Lung (tissue), 12 donors: ENCODE data around the gene TNN. TPM values are rescaled to one million over a fixed set of nuclear protein-coding genes. Genes with fewer than 3 reads are reported as not detected.

Source experiments
- ATAC-seq: fragments of 200-7000 bp; cut with Tn5 transposase; one replicate; pipeline ENCODE4 v1.9.1; 2020; ENCODE audit warnings: moderate number of reproducible peaks; ENCODE audit not compliant: insufficient read depth, low FRiP score
- DNase-seq, 3 donors: peaks; one replicate each; pipeline ENCODE4 v3.0.0-alpha.2; 2013 to 2017
- H3K27ac ChIP-seq, 2 donors: one replicate each; pipeline ENCODE4 v1.5.1; 2013; ENCODE audit warnings: mild to moderate bottlenecking in 2 of 2, moderate library complexity in 2 of 2, control low read depth in 1 of 2, inconsistent platforms in 1 of 2, low read depth in 1 of 2, low read length in 1 of 2
- H3K27me3 ChIP-seq, 3 donors: one replicate each; pipeline ENCODE4 v1.5.1; 2013; ENCODE audit warnings: low read length in 2 of 3; ENCODE audit not compliant: control insufficient read depth in 3 of 3, insufficient read depth in 3 of 3
- H3K36me3 ChIP-seq, 4 donors: one replicate each; pipeline ENCODE4 v1.5.1; 2013; ENCODE audit warnings: low read length in 4 of 4, mild to moderate bottlenecking in 1 of 4, moderate library complexity in 1 of 4; ENCODE audit not compliant: control insufficient read depth in 4 of 4, insufficient read depth in 4 of 4
- H3K4me1 ChIP-seq, 5 donors: one replicate each; pipeline ENCODE4 v1.5.1; 2013; ENCODE audit warnings: low read length in 5 of 5, mild to moderate bottlenecking in 2 of 5, moderate library complexity in 1 of 5; ENCODE audit not compliant: control insufficient read depth in 5 of 5, insufficient read depth in 5 of 5
- H3K4me3 ChIP-seq: one replicate; pipeline ENCODE4 v1.5.1; 2013; ENCODE audit warnings: mild to moderate bottlenecking, control low read depth, moderate library complexity
- H3K9ac ChIP-seq, 2 donors: one replicate each; pipeline ENCODE4 v1.5.1; 2013; ENCODE audit warnings: low read length in 2 of 2, control low read depth in 1 of 2; ENCODE audit not compliant: insufficient read depth in 1 of 2
- H3K9me3 ChIP-seq, 4 donors: one replicate each; pipeline ENCODE4 v1.5.1; 2013; ENCODE audit warnings: low read length in 3 of 4, mild to moderate bottlenecking in 1 of 4, moderate library complexity in 1 of 4; ENCODE audit not compliant: control insufficient read depth in 4 of 4, insufficient read depth in 3 of 4
- CTCF ChIP-seq: IDR thresholded peaks from 2 replicates; pipeline ENCODE4 v1.5.1; 2012; ENCODE audit warnings: mild to moderate bottlenecking; ENCODE audit errors: control extremely low read depth, extremely low read depth
- WGBS, 2 donors: extraction: QIAGEN DNeasy Blood & Tissue Kit; methylation state at CpG; one replicate each; pipeline ENCODE4 v1.1.7; 2013; 5-methylcytosine and 5-hydroxymethylcytosine counted together
- polyA plus RNA-seq, 2 donors: library from polyadenylated mRNA; stranded (reverse); fragments of 200-250 nt; gene quantifications; one replicate each; pipeline ENCODE4 v1.2.1, GENCODE V29; 2013
- total RNA-seq, 2 donors: library from RNA; depleted of rRNA in 1 of 2; stranded (reverse); fragments of >200 nt in 1 of 2; gene quantifications; one replicate each; pipeline ENCODE4 v1.2.1, GENCODE V29; 2014 to 2021
- donor health status: control.
- donor health status: control.
- donor health status: Bipolar disorder and iron deficiency.
- donor health status: healthy.
- donor health status: DM: yes; HTN: yes; CAD: no.

TNN gene
- total and polyA plus RNA-seq, 4 donors = 0.02 to 1.3 (median 0.04) TPM; not detected in 1

- Histone ChIP-seq H3K4me3 (no peak overlapping the region), H3K4me1 (peaks cover 0 to 60% (median 15%) of the 10 kb centered on the region in 5 donors), H3K9me3 (no peaks in the 10 kb centered on the region), H3K27ac (no peak overlapping the region), H3K36me3 (no peaks in the 10 kb centered on the region), H3K27me3 (no peaks in the 10 kb centered on the region), H3K9ac (no peak overlapping the region)
- TF ChIP-seq CTCF = no peak
- 42 to 60% methylated on average over 1 of the region's 1 CpG for WGBS, 2 donors
- DNase-seq (peak in 2 of 3 donors; percentile 63 to 77), ATAC-seq (no peak)
Measured at GRCh38 chr1:175132436-175132835, 64.8 kb downstream of the TNN start.

- H3K9ac ChIP-seq = no peak overlapping the region
- no peaks in the 10 kb centered on the region for H3K27me3 ChIP-seq
- H3K4me1 ChIP-seq = peaks cover 0 to 48% (median 6%) of the 10 kb centered on the region in 5 donors
- DNase-seq (peak in 1 of 3 donors; percentile 28), ATAC-seq (no peak)
- no peak overlapping the region for H3K27ac ChIP-seq
- no peak for TF ChIP-seq CTCF
- no peak overlapping the region for H3K4me3 ChIP-seq
- 84 to 88% methylated on average over 6 of the region's 6 CpGs for WGBS, 2 donors
- no peaks in the 10 kb centered on the region for H3K36me3 ChIP-seq
- H3K9me3 ChIP-seq = no peaks in the 10 kb centered on the region
Measured at GRCh38 chr1:175133673-175134435, 66.2 kb downstream of the TNN start.

- DNase-seq = no peak
Measured at GRCh38 chr1:175134500-175134899, 66.9 kb downstream of the TNN start.

More at GRCh38 chr1:175134500-175134899, 66.9 kb downstream of the TNN start:
- Histone ChIP-seq H3K36me3 (no peaks in the 10 kb centered on the region), H3K4me1 (peaks cover 0 to 44% (median 6%) of the 10 kb centered on the region in 5 donors), H3K9me3 (no peaks in the 10 kb centered on the region), H3K9ac (no peak overlapping the region), H3K4me3 (no peak overlapping the region), H3K27me3 (no peaks in the 10 kb centered on the region), H3K27ac (no peak overlapping the region)
- WGBS, 2 donors = 67 to 84% methylated on average over 1 of the region's 1 CpG
- TF ChIP-seq CTCF = no peak
- no peak for ATAC-seq
